ENCODE results near the gene POLR2F. TPM values are rescaled to one million over a fixed set of nuclear protein-coding genes. Genes with fewer than 3 reads are reported as not detected.
A peak's percentile ranks its signal among the peaks of the same experiment; 100 is the strongest.

The POLR2F gene
- total and polyA plus RNA-seq, 9 of the 15 experiments (the other 6 are each of a cell fraction or from before 2014, with no cell fraction given): 98.9 to 410 (median 168) TPM

DNA sequence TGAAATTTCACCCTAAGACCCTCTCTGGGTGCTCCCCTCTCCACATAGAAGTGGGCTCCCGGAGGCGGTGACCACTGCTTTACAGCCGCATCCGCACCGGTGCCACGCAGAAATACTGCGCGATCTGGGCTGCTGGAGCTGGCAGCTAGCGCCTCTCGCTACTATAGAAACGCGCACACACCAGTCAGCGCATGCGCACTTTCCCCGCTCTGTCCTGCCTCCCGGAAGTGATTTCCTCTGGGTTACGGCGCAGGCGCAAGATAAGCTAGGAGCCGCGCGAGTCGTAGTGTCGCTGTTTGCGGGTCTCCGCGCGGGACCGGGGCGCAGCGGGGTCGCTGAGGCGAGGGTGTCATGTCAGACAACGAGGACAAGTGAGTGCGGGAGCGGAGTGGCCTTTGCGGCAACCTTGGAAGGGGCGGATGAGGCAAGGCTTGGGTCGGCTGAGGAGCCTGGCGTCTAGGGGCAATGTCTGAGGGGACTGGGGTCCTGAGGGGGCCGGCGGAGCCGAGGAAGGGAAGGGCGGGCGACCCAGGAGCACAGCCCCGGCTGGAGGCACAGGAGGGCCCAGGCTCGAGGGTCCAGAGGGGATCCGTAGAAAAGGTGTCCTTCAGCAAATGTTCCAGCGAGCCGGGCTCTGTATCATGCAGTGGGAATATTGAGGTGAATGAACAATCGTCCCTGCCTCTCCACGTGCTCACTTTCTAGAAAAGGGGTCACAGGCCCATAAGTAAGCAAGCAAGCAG is at the start of gene POLR2F, which contains the start of gene C22orf23 (continued):
- TF ChIP-seq POLR2B (IDR thresholded peaks at IDR 0.05; ENCODE audit: low read depth, partially characterized antibody): peak; percentile 82
- no peak for TF ChIP-seq FIP1L1 (IDR thresholded peaks at IDR 0.05; ENCODE audit: low read depth, low read length, poor library complexity, severe bottlenecking)
- no peak for TF ChIP-seq ZNF121 (CRISPR knock-in tag; conservative IDR thresholded peaks at IDR 0.05)
- TF ChIP-seq C11orf30 (IDR thresholded peaks at IDR 0.05; ENCODE audit: low read depth): peak; percentile 55; the same call in 1 of the 2 replicates
- TF ChIP-seq MYBL2 (IDR thresholded peaks at IDR 0.05; ENCODE audit: low read depth): no peak
- no peak for TF ChIP-seq MYBL2 (CRISPR knock-in tag; IDR thresholded peaks at IDR 0.05; ENCODE audit: borderline replicate concordance)
- TF ChIP-seq ATF7 (IDR thresholded peaks at IDR 0.05): 0 out of 2 replicates have a peak, but pooled peaks have one; percentile 18
- no peak for TF ChIP-seq KAT7 (CRISPR knock-in tag; IDR thresholded peaks at IDR 0.05; ENCODE audit: borderline replicate concordance)
- TF ChIP-seq ELF2 (CRISPR knock-in tag; IDR thresholded peaks at IDR 0.05): 0 out of 2 replicates have a peak, but pooled peaks have one; percentile 23
- TF ChIP-seq, protein P1, sequence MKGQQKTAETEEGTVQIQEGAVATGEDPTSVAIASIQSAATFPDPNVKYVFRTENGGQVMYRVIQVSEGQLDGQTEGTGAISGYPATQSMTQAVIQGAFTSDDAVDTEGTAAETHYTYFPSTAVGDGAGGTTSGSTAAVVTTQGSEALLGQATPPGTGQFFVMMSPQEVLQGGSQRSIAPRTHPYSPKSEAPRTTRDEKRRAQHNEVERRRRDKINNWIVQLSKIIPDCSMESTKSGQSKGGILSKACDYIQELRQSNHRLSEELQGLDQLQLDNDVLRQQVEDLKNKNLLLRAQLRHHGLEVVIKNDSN (CRISPR knock-in tag; IDR thresholded peaks at IDR 0.05): 0 out of 2 replicates have a peak, but pooled peaks have one; percentile 15
- TF ChIP-seq TAF9B (IDR thresholded peaks at IDR 0.05; ENCODE audit: partially characterized antibody): peak; percentile 45
- TF ChIP-seq, protein P2, sequence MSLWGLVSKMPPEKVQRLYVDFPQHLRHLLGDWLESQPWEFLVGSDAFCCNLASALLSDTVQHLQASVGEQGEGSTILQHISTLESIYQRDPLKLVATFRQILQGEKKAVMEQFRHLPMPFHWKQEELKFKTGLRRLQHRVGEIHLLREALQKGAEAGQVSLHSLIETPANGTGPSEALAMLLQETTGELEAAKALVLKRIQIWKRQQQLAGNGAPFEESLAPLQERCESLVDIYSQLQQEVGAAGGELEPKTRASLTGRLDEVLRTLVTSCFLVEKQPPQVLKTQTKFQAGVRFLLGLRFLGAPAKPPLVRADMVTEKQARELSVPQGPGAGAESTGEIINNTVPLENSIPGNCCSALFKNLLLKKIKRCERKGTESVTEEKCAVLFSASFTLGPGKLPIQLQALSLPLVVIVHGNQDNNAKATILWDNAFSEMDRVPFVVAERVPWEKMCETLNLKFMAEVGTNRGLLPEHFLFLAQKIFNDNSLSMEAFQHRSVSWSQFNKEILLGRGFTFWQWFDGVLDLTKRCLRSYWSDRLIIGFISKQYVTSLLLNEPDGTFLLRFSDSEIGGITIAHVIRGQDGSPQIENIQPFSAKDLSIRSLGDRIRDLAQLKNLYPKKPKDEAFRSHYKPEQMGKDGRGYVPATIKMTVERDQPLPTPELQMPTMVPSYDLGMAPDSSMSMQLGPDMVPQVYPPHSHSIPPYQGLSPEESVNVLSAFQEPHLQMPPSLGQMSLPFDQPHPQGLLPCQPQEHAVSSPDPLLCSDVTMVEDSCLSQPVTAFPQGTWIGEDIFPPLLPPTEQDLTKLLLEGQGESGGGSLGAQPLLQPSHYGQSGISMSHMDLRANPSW (CRISPR knock-in tag; IDR thresholded peaks at IDR 0.05): no peak
- peak; percentile 92 for TF ChIP-seq CREM (IDR thresholded peaks at IDR 0.05; ENCODE audit: low read depth)
- peak; percentile 94 to 96 for TF ChIP-seq NRF1 (conservative IDR thresholded peaks at IDR 0.05 in 1 of 2, IDR thresholded peaks at IDR 0.05 in 1 of 2)
- TF ChIP-seq, protein P3, sequence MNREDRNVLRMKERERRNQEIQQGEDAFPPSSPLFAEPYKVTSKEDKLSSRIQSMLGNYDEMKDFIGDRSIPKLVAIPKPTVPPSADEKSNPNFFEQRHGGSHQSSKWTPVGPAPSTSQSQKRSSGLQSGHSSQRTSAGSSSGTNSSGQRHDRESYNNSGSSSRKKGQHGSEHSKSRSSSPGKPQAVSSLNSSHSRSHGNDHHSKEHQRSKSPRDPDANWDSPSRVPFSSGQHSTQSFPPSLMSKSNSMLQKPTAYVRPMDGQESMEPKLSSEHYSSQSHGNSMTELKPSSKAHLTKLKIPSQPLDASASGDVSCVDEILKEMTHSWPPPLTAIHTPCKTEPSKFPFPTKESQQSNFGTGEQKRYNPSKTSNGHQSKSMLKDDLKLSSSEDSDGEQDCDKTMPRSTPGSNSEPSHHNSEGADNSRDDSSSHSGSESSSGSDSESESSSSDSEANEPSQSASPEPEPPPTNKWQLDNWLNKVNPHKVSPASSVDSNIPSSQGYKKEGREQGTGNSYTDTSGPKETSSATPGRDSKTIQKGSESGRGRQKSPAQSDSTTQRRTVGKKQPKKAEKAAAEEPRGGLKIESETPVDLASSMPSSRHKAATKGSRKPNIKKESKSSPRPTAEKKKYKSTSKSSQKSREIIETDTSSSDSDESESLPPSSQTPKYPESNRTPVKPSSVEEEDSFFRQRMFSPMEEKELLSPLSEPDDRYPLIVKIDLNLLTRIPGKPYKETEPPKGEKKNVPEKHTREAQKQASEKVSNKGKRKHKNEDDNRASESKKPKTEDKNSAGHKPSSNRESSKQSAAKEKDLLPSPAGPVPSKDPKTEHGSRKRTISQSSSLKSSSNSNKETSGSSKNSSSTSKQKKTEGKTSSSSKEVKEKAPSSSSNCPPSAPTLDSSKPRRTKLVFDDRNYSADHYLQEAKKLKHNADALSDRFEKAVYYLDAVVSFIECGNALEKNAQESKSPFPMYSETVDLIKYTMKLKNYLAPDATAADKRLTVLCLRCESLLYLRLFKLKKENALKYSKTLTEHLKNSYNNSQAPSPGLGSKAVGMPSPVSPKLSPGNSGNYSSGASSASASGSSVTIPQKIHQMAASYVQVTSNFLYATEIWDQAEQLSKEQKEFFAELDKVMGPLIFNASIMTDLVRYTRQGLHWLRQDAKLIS (CRISPR knock-in tag; IDR thresholded peaks at IDR 0.05): no peak
- peak; percentile 80 for TF ChIP-seq RBBP5 (IDR thresholded peaks at IDR 0.05; ENCODE audit: borderline replicate concordance, insufficient read depth, low read length, poor library complexity, severe bottlenecking)
- no peak for TF ChIP-seq NR2F6 (CRISPR knock-in tag; IDR thresholded peaks at IDR 0.05)
- TF ChIP-seq RBFOX2 (IDR thresholded peaks at IDR 0.05; ENCODE audit: low read depth, low read length): peak; percentile 90
- TF ChIP-seq HCFC1 (IDR thresholded peaks at IDR 0.05; ENCODE audit: low read depth, low read length): peak; percentile 37
- TF ChIP-seq SIN3A (IDR thresholded peaks at IDR 0.05; ENCODE audit: borderline replicate concordance in 2 of 2, control insufficient read depth in 1 of 2, low read depth in 2 of 2, low read length in 2 of 2): peak in 1 of 2 experiments; percentile 81; a peak in 1 of 4 replicates
